Common myeloid progenitor, CD34-positive (primary cell): ENCODE results near the gene PCDHA9.
"Not testable (repeated sequence)": the region's sequence is repeated elsewhere in the genome, so short reads cannot be mapped to it uniquely, and the experiment has no call there.

Source experiments
- CTCF ChIA-PET: fragments of 350-600 bp; sonication (Branson Sonifier 250); formaldehyde crosslinking; loops from one replicate; lab custom pipeline; 2021; ENCODE audit warnings: antibody characterized with exemption; lab: Charles Lee
- POLR2A ChIA-PET: fragments of 350-600 bp; sonication (Branson Sonifier 250); formaldehyde crosslinking; loops from one replicate; lab custom pipeline; 2021; ENCODE audit warnings: antibody characterized with exemption; lab: Charles Lee
- DNase-seq, 3 donors: peaks; one replicate each; pipeline versions ENCODE4 v3.0.0 to v3.0.0-alpha.2; 2013
- H3K27ac ChIP-seq, 2 experiments: 1 replicate in 1 of 2; 2 replicates in 1 of 2; pipeline ENCODE4 v1.7.0; 2013; ENCODE audit warnings: inconsistent platforms in 2 of 2, low read length in 2 of 2, mild to moderate bottlenecking in 2 of 2, low read depth in 1 of 2, moderate library complexity in 1 of 2; ENCODE audit not compliant: severe bottlenecking in 2 of 2, insufficient read depth in 1 of 2, poor library complexity in 1 of 2
- H3K27me3 ChIP-seq, 5 experiments: replicated peaks in 2 of 5; 1 replicate in 3 of 5; 2 replicates in 2 of 5; pipeline versions ENCODE4 v1.6.1 to v1.7.0; 2013; ENCODE audit warnings: low read length in 4 of 5, mild to moderate bottlenecking in 2 of 5, moderate library complexity in 2 of 5, inconsistent platforms in 1 of 5; ENCODE audit not compliant: insufficient read depth in 5 of 5, control insufficient read depth in 4 of 5
- H3K36me3 ChIP-seq, 4 experiments: 1 replicate in 2 of 4; 2 replicates in 2 of 4; pipeline versions ENCODE4 v1.6.1 to v1.7.0; 2013; ENCODE audit warnings: low read length in 3 of 4, control low read depth in 1 of 4, mild to moderate bottlenecking in 1 of 4; ENCODE audit not compliant: control insufficient read depth in 4 of 4, insufficient read depth in 4 of 4
- H3K4me1 ChIP-seq, 4 experiments: 1 replicate in 3 of 4; 2 replicates in 1 of 4; pipeline versions ENCODE4 v1.6.1 to v1.7.1; 2013; ENCODE audit warnings: low read length in 3 of 4, mild to moderate bottlenecking in 3 of 4, control low read depth in 1 of 4, inconsistent platforms in 1 of 4, moderate library complexity in 1 of 4; ENCODE audit not compliant: control insufficient read depth in 4 of 4, insufficient read depth in 4 of 4; ENCODE audit errors: control extremely low read depth in 1 of 4
- H3K4me3 ChIP-seq, 7 experiments: 1 replicate in 4 of 7; 2 replicates in 3 of 7; pipeline versions ENCODE4 v1.5.1 to v1.7.0; 2013; ENCODE audit warnings: mild to moderate bottlenecking in 7 of 7, low read length in 6 of 7, moderate library complexity in 6 of 7, inconsistent platforms in 2 of 7, low read depth in 2 of 7, control low read depth in 1 of 7; ENCODE audit not compliant: insufficient read depth in 4 of 7, control insufficient read depth in 1 of 7; ENCODE audit errors: extremely low read depth in 1 of 7
- H3K9me3 ChIP-seq, 5 experiments: 1 replicate in 4 of 5; 2 replicates in 1 of 5; pipeline versions ENCODE4 v1.6.1 to v1.7.1; 2013; ENCODE audit warnings: low read length in 4 of 5, mild to moderate bottlenecking in 2 of 5, inconsistent platforms in 1 of 5, low read depth in 1 of 5, moderate library complexity in 1 of 5; ENCODE audit not compliant: control insufficient read depth in 4 of 5, insufficient read depth in 2 of 5; ENCODE audit errors: control extremely low read depth in 1 of 5
- WGBS: methylation state at CpG from one replicate; pipeline ENCODE4 v1.1.5; 2013; ENCODE audit not compliant: insufficient coverage; 5-methylcytosine and 5-hydroxymethylcytosine counted together

Gene PCDHA9

DNA sequence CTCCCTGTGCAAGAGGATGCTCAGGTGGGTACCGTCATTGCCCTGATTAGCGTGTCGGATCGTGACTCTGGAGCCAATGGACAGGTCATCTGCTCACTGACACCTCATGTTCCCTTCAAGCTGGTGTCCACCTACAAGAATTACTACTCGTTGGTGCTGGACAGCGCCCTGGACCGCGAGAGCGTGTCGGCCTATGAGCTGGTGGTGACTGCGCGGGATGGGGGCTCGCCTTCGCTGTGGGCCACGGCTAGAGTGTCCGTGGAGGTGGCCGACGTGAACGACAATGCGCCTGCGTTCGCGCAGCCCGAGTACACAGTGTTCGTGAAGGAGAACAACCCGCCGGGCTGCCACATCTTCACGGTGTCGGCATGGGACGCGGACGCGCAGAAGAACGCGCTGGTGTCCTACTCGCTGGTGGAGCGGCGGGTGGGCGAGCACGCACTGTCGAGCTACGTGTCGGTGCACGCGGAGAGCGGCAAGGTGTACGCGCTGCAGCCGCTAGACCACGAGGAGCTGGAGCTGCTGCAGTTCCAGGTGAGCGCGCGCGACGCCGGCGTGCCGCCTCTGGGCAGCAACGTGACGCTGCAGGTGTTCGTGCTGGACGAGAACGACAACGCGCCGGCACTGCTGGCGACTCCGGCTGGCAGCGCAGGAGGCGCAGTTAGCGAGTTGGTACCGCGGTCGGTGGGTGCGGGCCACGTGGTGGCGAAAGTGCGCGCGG, 28.5 kb downstream of the PCDHA9 start:
- 44% methylated on average over 80 of the region's 80 CpGs for WGBS
- CTCF ChIA-PET, H3K36me3 ChIP-seq, H3K4me3 ChIP-seq, POLR2A ChIA-PET, DNase-seq, H3K27ac ChIP-seq, H3K4me1 ChIP-seq: not testable (repeated sequence)
- peaks cover 4 to 39% (median 7%) of the 10 kb centered on the region in 5 experiments for H3K27me3 ChIP-seq
- H3K9me3 ChIP-seq: peaks cover 8 to 55% (median 30%) of the 10 kb centered on the region in 5 experiments

DNA sequence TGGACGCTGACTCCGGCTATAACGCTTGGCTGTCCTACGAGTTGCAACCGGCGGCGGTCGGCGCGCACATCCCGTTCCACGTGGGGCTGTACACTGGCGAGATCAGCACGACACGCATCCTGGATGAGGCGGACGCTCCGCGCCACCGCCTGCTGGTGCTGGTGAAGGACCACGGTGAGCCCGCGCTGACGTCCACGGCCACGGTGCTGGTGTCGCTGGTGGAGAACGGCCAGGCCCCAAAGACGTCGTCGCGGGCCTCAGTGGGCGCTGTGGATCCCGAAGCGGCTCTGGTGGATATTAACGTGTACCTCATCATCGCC, 29.0 kb downstream of the PCDHA9 start:
- DNase-seq: no peak
- no peak overlapping the region for H3K27ac ChIP-seq
- POLR2A ChIA-PET: no interaction called here
- CTCF ChIA-PET: no interaction called here
- 45% methylated on average over 37 of the region's 37 CpGs for WGBS
- no peak overlapping the region for H3K4me3 ChIP-seq
- H3K27me3 ChIP-seq: peaks cover 4 to 44% (median 7%) of the 10 kb centered on the region in 5 experiments
- peaks cover 8 to 58% (median 35%) of the 10 kb centered on the region in 5 experiments for H3K9me3 ChIP-seq
- H3K4me1 ChIP-seq: no peaks in the 10 kb centered on the region
- H3K36me3 ChIP-seq: peaks cover 0 to 2% (median 0%) of the 10 kb centered on the region in 4 experiments

DNA sequence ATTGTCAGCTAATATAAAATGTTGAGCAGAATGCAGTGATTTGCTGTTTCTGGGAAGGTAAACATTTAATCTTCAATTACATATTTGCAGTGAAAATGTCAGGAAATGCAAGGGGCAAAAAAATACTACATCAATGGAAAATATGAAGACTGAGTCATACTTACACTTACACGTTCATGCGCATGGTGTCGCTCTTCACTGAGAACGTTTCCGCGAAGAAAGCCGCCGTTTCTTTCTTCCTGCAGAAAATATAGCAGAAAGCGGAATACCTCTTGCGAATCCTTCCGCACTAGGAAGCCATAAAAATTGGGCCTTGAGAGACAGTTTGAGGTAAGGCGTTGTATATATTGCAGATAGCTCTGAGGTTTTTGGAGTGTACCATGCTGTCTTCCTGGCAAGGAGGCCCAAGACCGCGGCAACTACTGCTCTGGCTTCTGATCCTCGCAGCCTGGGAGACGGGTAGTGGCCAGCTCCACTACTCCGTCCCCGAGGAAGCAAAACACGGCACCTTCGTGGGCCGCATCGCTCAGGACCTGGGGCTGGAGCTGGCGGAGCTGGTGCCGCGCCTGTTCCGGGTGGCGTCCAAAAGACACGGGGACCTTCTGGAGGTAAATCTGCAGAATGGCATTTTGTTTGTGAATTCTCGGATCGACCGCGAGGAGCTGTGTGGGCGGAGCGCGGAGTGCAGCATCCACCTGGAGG, 33.9 kb downstream of the PCDHA9 start, which contains the start of gene PCDHA13:
PCDHA13 (plus strand) TSS at position 236 of the 702 bp plus-strand sequence; CDS start at position 381, 145 bp downstream.
- Histone ChIP-seq H3K36me3 (peaks cover 0 to 2% (median 0%) of the 10 kb centered on the region in 4 experiments), H3K4me1 (no peaks in the 10 kb centered on the region), H3K4me3 (no peak within 1 kb of the TSS), H3K27ac (no peak within 1 kb of the TSS), H3K27me3 (peaks cover 3 to 33% (median 8%) of the 10 kb centered on the region in 5 experiments), H3K9me3 (peaks cover 5 to 56% (median 34%) of the 10 kb centered on the region in 5 experiments)
- DNase-seq: peak in 2 of 3 donors; percentile 1 to 9
- ChIA-PET CTCF (no interaction called here), POLR2A (no interaction called here)
- WGBS: 15% methylated on average over 19 of the region's 35 CpGs

DNA sequence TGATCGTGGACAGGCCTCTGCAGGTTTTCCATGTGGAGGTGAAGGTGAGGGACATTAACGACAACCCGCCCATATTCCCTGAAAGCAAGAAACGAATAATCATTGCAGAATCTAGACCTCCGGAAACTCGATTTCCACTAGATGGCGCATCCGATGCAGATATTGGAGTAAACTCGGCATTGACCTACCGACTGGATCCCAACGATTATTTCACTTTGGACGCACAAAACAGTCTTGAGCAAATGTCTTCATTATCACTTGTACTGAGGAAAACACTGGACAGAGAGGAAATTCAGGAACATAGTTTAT, 34.4 kb downstream of the PCDHA9 start:
- Histone ChIP-seq H3K9me3 (peaks cover 5 to 51% (median 29%) of the 10 kb centered on the region in 5 experiments), H3K27ac (no peak overlapping the region), H3K4me3 (no peak overlapping the region), H3K4me1 (no peaks in the 10 kb centered on the region), H3K27me3 (peaks cover 3 to 28% (median 8%) of the 10 kb centered on the region in 5 experiments), H3K36me3 (peaks cover 0 to 2% (median 0%) of the 10 kb centered on the region in 4 experiments)
- ChIA-PET CTCF (no interaction called here), POLR2A (no interaction called here)
- DNase-seq: no peak
- WGBS: 15% methylated on average over 12 of the region's 12 CpGs

DNA sequence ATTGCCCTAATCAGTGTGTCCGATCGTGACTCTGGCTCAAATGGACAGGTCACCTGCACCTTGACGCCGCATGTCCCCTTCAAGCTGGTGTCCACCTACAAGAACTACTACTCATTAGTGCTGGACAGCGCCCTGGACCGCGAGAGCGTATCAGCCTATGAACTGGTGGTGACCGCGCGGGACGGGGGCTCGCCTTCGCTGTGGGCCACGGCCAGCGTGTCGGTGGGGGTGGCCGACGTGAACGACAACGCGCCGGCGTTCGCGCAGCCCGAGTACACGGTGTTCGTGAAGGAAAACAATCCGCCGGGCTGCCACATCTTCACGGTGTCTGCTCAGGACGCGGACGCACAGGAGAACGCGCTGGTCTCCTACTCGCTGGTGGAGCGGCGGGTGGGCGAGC, 35.2 kb downstream of the PCDHA9 start:
- POLR2A ChIA-PET: no interaction called here
- H3K27me3 ChIP-seq: peaks cover 3 to 26% (median 8%) of the 10 kb centered on the region in 5 experiments
- no peak overlapping the region for H3K27ac ChIP-seq
- H3K36me3 ChIP-seq: peaks cover 0 to 2% (median 0%) of the 10 kb centered on the region in 4 experiments
- peaks cover 5 to 47% (median 27%) of the 10 kb centered on the region in 5 experiments for H3K9me3 ChIP-seq
- 46% methylated on average over 31 of the region's 41 CpGs for WGBS
- CTCF ChIA-PET: no interaction called here
- no peak for DNase-seq
- no peak overlapping the region for H3K4me3 ChIP-seq
- no peaks in the 10 kb centered on the region for H3K4me1 ChIP-seq

DNA sequence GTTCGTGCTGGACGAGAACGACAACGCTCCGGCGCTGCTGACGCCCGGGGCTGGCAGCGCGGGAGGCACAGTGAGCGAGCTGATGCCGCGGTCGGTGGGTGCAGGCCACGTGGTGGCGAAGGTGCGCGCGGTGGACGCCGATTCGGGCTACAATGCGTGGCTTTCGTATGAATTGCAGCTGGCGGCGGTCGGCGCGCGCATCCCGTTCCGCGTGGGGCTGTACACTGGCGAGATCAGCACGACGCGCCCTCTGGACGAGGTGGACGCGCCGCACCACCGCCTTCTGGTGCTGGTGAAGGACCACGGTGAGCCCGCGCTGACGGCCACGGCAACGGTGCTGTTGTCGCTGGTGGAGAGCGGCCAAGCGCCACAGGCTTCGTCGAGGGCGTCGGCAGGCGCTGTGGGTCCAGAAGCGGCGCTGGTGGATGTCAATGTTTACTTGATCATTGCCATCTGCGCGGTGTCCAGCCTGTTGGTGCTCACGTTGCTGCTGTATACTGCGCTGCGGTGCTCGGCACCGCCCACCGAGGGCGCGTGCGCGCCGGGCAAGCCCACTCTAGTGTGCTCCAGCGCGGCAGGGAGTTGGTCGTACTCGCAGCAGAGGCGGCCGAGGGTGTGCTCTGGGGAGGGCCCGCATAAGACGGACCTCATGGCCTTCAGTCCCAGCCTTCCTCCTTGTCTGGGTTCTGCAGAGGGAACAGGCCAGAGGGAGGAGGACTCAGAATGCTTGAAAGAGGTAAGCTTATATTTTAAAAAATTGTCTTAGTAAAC, 35.9 kb downstream of the PCDHA9 start:
- Histone ChIP-seq H3K4me3 (no peak overlapping the region), H3K36me3 (peaks cover 0 to 2% (median 0%) of the 10 kb centered on the region in 4 experiments), H3K9me3 (peaks cover 5 to 45% (median 27%) of the 10 kb centered on the region in 5 experiments), H3K4me1 (no peaks in the 10 kb centered on the region), H3K27ac (no peak overlapping the region), H3K27me3 (peaks cover 3 to 26% (median 8%) of the 10 kb centered on the region in 5 experiments)
- POLR2A ChIA-PET: no interaction called here
- CTCF ChIA-PET: no interaction called here
- WGBS: 43% methylated on average over 75 of the region's 79 CpGs
- DNase-seq: no peak
